Mammary epithelial cell (primary cell): ENCODE measurements around the gene ZNF862.

Experiments used
- EZH2 ChIP-seq: IDR thresholded peaks from 2 replicates; pipeline ENCODE4 v1.6.1; 2012; ENCODE audit warnings: low read length, inconsistent platforms, borderline replicate concordance
- TF ChIP-seq, protein P1 (sequence below), 2 donors: IDR thresholded peaks in 1 of 2; conservative IDR thresholded peaks in 1 of 2; 2 replicates each; pipeline ENCODE4 v1.5.1; 2011 to 2012; ENCODE audit warnings: inconsistent platforms in 2 of 2, low read length in 2 of 2, mild to moderate bottlenecking in 2 of 2, control low read depth in 1 of 2, low read depth in 1 of 2; ENCODE audit not compliant: insufficient read depth in 1 of 2; ENCODE audit errors: extremely low read depth in 1 of 2

DNA sequence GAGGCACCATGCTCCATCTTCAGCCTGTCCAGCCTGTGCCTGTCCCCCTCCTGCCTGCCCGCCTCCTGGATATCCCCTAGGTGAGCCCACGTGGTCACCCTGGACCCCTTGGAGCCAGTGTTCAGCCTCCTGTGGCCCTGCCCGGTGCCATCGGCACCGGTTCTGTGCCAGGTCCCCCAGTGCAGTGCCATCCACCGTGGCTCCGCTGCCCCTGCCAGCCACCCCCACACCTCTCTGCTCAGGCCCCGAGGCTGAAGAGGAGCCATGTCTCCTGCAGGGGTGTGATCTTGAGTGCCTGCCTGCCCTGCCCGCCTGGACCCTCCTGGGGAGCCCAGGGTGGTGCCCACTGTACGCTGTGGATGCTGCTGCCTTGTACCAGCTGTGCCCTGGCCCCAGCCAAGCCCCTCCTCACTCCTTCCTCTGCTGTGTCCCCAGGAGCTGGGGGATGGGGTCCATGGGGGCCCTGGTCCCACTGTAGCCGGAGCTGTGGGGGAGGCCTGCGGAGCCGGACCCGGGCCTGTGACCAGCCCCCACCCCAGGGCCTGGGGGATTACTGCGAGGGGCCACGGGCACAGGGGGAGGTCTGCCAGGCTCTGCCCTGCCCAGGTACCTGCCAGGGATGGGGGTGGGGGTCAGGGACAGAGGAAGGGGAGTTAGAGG lies 26.2 kb upstream of the ZNF862 start:
- TF ChIP-seq, protein P1, sequence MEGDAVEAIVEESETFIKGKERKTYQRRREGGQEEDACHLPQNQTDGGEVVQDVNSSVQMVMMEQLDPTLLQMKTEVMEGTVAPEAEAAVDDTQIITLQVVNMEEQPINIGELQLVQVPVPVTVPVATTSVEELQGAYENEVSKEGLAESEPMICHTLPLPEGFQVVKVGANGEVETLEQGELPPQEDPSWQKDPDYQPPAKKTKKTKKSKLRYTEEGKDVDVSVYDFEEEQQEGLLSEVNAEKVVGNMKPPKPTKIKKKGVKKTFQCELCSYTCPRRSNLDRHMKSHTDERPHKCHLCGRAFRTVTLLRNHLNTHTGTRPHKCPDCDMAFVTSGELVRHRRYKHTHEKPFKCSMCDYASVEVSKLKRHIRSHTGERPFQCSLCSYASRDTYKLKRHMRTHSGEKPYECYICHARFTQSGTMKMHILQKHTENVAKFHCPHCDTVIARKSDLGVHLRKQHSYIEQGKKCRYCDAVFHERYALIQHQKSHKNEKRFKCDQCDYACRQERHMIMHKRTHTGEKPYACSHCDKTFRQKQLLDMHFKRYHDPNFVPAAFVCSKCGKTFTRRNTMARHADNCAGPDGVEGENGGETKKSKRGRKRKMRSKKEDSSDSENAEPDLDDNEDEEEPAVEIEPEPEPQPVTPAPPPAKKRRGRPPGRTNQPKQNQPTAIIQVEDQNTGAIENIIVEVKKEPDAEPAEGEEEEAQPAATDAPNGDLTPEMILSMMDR (conservative IDR thresholded peaks at IDR 0.05 in 1 of 2, IDR thresholded peaks at IDR 0.05 in 1 of 2; ENCODE audit: extremely low read depth in 1 of 2, insufficient read depth in 1 of 2, low read depth in 1 of 2, low read length in 2 of 2): no peak
- no peak for TF ChIP-seq EZH2
